Measurements from ENCODE around the gene SLC50A1.

Gene SLC50A1

DNA sequence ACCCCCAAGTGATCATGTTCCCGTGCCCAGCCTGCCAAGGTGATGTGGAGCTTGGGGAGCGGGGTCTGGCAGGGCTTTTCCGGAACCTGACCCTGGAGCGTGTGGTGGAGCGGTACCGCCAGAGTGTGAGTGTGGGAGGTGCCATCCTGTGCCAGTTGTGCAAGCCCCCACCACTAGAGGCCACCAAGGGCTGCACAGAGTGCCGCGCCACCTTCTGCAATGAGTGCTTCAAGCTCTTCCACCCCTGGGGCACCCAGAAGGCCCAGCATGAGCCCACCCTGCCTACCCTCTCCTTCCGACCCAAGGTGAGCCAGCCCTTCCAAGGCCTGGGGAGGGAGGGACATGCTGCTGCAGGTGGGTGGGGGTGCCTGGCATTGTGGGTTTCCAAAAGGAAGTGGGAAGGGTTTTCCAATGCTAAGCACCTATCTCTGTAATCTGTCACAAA, 40.3 kb downstream of the SLC50A1 start:
- TF ChIP-seq, protein P1, sequence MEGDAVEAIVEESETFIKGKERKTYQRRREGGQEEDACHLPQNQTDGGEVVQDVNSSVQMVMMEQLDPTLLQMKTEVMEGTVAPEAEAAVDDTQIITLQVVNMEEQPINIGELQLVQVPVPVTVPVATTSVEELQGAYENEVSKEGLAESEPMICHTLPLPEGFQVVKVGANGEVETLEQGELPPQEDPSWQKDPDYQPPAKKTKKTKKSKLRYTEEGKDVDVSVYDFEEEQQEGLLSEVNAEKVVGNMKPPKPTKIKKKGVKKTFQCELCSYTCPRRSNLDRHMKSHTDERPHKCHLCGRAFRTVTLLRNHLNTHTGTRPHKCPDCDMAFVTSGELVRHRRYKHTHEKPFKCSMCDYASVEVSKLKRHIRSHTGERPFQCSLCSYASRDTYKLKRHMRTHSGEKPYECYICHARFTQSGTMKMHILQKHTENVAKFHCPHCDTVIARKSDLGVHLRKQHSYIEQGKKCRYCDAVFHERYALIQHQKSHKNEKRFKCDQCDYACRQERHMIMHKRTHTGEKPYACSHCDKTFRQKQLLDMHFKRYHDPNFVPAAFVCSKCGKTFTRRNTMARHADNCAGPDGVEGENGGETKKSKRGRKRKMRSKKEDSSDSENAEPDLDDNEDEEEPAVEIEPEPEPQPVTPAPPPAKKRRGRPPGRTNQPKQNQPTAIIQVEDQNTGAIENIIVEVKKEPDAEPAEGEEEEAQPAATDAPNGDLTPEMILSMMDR (IDR thresholded peaks at IDR 0.05; ENCODE audit: borderline replicate concordance, insufficient read depth, low read depth, low read length) = 0 out of 2 replicates have a peak, but pooled peaks have one; percentile 20
- no peak overlapping the region for H3K4me3 ChIP-seq (ENCODE audit: low read depth, low read length)

DNA sequence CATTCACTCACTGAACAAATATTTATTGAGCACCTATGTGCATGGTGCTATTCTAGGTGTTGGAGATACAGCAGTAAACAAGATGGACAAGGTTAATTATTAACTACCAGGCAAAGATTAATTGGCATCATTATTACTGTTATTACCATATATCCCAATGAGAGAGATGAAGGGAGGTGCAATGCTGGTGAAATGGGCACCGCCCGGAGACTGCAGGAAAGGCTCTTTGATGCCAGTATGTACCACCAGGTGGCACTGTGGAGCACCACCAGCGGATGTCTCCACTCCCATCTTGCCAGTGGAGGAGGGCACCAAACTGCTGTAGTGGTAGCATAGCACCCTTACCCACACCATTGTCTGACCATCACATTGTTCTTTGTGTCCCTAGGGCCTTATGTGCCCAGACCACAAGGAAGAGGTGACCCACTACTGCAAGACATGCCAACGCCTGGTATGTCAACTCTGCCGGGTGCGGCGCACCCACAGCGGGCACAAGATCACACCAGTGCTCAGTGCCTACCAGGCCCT, 41.0 kb downstream of the SLC50A1 start:
- TF ChIP-seq, protein P1 (IDR thresholded peaks at IDR 0.05; ENCODE audit: borderline replicate concordance, insufficient read depth, low read depth, low read length) = peak; percentile 94
- H3K4me3 ChIP-seq (ENCODE audit: low read depth, low read length) = no peak overlapping the region

DNA sequence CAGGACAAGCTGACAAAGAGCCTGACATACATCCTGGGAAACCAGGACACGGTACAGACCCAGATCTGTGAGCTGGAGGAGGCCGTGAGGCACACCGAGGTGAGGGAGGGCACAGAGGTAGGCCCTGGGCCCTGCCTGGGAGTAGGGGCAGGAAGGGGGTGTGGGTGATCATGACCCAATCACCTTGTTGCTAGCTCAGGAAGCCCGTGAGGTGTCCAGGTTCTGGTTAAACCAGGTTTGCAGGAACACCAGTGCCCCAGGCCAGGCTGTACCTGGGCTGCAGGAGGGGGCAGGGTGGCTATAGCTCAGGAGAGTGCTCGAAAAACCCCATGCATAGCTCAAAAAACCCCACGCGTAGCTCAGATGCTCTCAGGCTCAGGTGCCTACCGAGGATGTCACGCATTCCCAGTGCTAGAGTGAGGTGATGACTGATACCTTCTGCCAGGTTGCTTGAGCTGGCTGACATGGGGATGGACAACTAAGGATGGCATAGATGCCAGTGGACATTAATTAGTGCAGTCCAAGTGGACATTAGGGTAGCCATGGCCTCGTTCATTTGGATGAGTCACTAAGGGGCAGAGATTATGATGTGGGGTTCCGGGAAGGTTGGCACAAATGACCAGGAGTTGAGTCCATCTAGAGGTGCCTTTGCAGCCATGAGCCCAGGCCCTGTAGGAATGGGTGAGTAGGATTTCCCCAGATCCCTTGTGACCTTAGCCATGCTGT, 41.7 kb downstream of the SLC50A1 start:
- no peak overlapping the region for H3K4me3 ChIP-seq (ENCODE audit: low read depth, low read length)
- TF ChIP-seq, protein P1 (IDR thresholded peaks at IDR 0.05; ENCODE audit: borderline replicate concordance, insufficient read depth, low read depth, low read length) = no peak

DNA sequence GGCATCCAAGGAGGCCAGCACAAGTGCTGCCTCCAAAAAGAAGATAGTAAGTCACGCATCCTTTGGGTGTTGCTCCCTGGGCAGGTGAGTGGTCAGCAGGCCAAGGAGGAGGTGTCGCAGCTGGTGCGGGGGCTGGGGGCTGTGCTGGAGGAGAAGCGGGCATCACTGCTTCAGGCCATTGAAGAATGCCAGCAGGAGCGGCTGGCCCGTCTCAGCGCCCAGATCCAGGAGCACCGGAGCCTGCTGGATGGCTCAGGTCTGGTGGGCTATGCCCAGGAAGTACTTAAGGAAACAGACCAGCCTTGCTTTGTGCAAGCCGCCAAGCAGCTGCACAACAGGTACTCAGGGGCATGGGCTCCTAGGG, 42.2 kb downstream of the SLC50A1 start:
- H3K4me3 ChIP-seq (ENCODE audit: low read depth, low read length) = no peak overlapping the region
- TF ChIP-seq, protein P1 (IDR thresholded peaks at IDR 0.05; ENCODE audit: borderline replicate concordance, insufficient read depth, low read depth, low read length) = no peak

DNA sequence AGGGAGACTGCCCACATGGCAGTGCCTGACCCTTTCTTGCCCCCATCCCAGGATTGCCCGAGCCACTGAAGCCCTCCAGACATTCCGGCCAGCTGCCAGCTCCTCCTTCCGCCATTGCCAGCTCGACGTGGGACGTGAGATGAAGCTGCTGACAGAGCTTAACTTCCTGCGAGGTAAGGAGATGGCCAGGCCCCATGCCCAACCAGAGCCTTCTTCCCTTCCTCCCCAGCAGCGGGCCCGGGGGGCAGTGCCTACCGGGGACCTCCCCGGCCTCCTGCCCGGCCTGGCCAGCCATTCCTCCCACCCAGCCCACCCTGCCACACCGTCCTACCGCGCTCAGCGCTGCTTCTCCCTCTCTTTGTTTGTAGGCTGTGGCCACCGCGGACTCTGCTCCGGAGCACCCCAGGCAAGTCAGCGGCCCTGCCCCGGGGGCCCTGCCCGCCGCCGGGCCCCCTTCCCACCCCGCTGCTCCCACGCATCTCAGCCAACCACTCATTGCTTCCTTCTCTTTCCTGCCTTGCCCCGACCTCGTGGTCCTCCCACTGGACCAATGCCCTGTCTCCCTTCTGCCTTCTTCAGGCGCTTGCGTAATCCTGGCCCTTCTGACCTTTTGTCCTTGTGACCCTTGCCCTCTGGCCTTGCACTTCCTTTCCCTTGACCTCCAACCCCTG, 42.9 kb downstream of the SLC50A1 start:
- H3K4me3 ChIP-seq (ENCODE audit: low read depth, low read length) = no peak overlapping the region
- TF ChIP-seq, protein P1 (IDR thresholded peaks at IDR 0.05; ENCODE audit: borderline replicate concordance, insufficient read depth, low read depth, low read length) = no peak

DNA sequence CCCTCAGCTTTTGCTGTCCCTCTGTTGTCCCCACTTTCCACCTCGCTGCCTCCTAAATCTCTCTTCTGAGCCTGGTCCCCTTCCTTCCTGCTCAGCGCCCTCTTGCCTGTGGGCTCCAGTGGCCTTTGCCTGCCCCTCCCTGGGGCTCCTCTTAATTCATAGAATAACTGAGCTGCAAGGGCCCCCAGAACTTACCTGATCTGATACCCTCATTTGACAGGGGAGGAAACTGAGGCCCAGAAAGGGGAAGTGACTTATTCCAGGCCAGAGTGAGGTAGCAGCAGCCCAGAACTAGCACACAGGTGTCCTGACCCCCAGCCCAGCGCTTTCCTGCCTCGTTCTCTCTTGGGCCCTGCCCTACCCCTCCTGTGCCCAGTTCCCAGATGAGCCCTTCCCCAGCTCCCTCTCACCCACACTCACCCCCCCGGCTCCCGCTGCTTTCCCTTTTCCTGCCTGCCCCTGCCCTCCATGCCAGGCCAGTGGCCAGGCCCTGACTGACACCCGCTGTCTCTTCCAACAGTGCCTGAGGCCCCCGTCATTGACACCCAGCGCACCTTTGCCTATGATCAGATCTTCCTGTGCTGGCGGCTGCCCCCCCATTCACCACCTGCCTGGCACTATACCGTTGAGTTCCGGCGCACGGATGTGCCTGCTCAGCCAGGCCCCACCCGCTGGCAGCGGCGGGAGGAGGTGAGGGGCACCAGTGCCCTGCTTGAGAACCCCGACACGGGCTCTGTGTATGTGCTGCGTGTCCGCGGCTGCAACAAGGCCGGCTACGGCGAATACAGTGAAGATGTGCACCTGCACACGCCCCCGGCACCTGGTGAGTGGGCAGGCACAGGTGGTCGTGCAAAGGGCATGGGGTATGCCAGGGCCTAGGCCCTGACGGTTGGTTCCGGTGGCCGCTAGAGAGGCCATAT, 43.7 kb downstream of the SLC50A1 start:
- H3K4me3 ChIP-seq (ENCODE audit: low read depth, low read length) = no peak overlapping the region
- TF ChIP-seq, protein P1 (IDR thresholded peaks at IDR 0.05; ENCODE audit: borderline replicate concordance, insufficient read depth, low read depth, low read length) = no peak
